ENCODE results near the gene TUBGCP6. TPM values are rescaled to one million over a fixed set of nuclear protein-coding genes. Genes with fewer than 3 reads are reported as not detected.

The TUBGCP6 gene
- total RNA-seq, 2 donors from 2014 or later = 19.2 to 33.4 TPM

GRCh38 chr22:50281384-50281760 lies 36.5 kb upstream of the TUBGCP6 start:
- Histone ChIP-seq H3K36me3 (peaks cover 38% of the 10 kb centered on the region), H3K27me3 (no peaks in the 10 kb centered on the region), H3K4me1 (no peaks in the 10 kb centered on the region), H3K4me3 (no peak overlapping the region), H3K9me3 (no peaks in the 10 kb centered on the region), H3K9ac (ENCODE audit: low read depth in 2 of 2, low read length in 2 of 2) (no peak overlapping the region), H3K27ac (no peak overlapping the region)
- TF ChIP-seq CTCF (IDR thresholded peaks at IDR 0.05) = no peak
- DNase-seq = no peak
- intact Hi-C loops (cut with DNase I) = no loop called here

GRCh38 chr22:50280708-50281383 lies 36.0 kb upstream of the TUBGCP6 start:
- no peak overlapping the region for H3K9ac ChIP-seq (ENCODE audit: low read depth in 2 of 2, low read length in 2 of 2)
- no peaks in the 10 kb centered on the region for H3K4me1 ChIP-seq
- TF ChIP-seq CTCF (IDR thresholded peaks at IDR 0.05) = no peak
- no peak for DNase-seq
- no peaks in the 10 kb centered on the region for H3K9me3 ChIP-seq
- intact Hi-C loops (cut with DNase I) = no loop called here
- H3K27me3 ChIP-seq = no peaks in the 10 kb centered on the region
- no peak overlapping the region for H3K27ac ChIP-seq
- H3K36me3 ChIP-seq = peaks cover 38% of the 10 kb centered on the region
- no peak overlapping the region for H3K4me3 ChIP-seq

GRCh38 chr22:50280022-50280707 lies 35.3 kb upstream of the TUBGCP6 start:
- no peaks in the 10 kb centered on the region for H3K27me3 ChIP-seq
- no peaks in the 10 kb centered on the region for H3K4me1 ChIP-seq
- no peak for TF ChIP-seq CTCF (IDR thresholded peaks at IDR 0.05)
- no peak overlapping the region for H3K27ac ChIP-seq
- H3K9ac ChIP-seq (ENCODE audit: low read depth in 2 of 2, low read length in 2 of 2) = no peak overlapping the region
- intact Hi-C loops (cut with DNase I) = no loop called here
- no peak overlapping the region for H3K4me3 ChIP-seq
- DNase-seq = no peak
- peaks cover 45% of the 10 kb centered on the region for H3K36me3 ChIP-seq
- H3K9me3 ChIP-seq = no peaks in the 10 kb centered on the region

- TF ChIP-seq CTCF (IDR thresholded peaks at IDR 0.05) = no peak
- Histone ChIP-seq H3K9ac (ENCODE audit: low read depth in 2 of 2, low read length in 2 of 2) (no peak overlapping the region), H3K4me3 (no peak overlapping the region), H3K36me3 (peaks cover 46% of the 10 kb centered on the region), H3K27me3 (no peaks in the 10 kb centered on the region), H3K27ac (no peak overlapping the region), H3K4me1 (no peaks in the 10 kb centered on the region), H3K9me3 (no peaks in the 10 kb centered on the region)
- intact Hi-C loops (cut with DNase I) = loop anchor here (5.0 kb wide), 1 partner anchor 63 kb away; the partner anchor contains the start of gene PPP6R2
- no peak for DNase-seq
Observed at GRCh38 chr22:50278956-50279619, 34.3 kb upstream of the TUBGCP6 start.

GRCh38 chr22:50278461-50278860 lies 33.6 kb upstream of the TUBGCP6 start:
- H3K27ac ChIP-seq = no peak overlapping the region
- peaks cover 46% of the 10 kb centered on the region for H3K36me3 ChIP-seq
- H3K9ac ChIP-seq (ENCODE audit: low read depth in 2 of 2, low read length in 2 of 2) = no peak overlapping the region
- H3K4me3 ChIP-seq = no peak overlapping the region
- H3K4me1 ChIP-seq = no peaks in the 10 kb centered on the region
- no peak for DNase-seq
- no peak for TF ChIP-seq CTCF (IDR thresholded peaks at IDR 0.05)
- intact Hi-C loops (cut with DNase I) = loop anchor here (5.0 kb wide), 1 partner anchor 64 kb away; the partner anchor contains the start of gene PPP6R2
- no peaks in the 10 kb centered on the region for H3K9me3 ChIP-seq
- no peaks in the 10 kb centered on the region for H3K27me3 ChIP-seq
